Activated T-cell treated with anti-CD3 and anti-CD28 coated beads for 1 hour (primary cell): ENCODE results near the gene ANKH.
"Not testable (repeated sequence)": the region's sequence is repeated elsewhere in the genome, so short reads cannot be mapped to it uniquely, and the experiment has no call there.

Source experiments
- DNase-seq: peaks from one replicate; pipeline ENCODE4 v3.0.0-alpha.2; 2020; ENCODE audit warnings: low read depth

The ANKH gene

DNA sequence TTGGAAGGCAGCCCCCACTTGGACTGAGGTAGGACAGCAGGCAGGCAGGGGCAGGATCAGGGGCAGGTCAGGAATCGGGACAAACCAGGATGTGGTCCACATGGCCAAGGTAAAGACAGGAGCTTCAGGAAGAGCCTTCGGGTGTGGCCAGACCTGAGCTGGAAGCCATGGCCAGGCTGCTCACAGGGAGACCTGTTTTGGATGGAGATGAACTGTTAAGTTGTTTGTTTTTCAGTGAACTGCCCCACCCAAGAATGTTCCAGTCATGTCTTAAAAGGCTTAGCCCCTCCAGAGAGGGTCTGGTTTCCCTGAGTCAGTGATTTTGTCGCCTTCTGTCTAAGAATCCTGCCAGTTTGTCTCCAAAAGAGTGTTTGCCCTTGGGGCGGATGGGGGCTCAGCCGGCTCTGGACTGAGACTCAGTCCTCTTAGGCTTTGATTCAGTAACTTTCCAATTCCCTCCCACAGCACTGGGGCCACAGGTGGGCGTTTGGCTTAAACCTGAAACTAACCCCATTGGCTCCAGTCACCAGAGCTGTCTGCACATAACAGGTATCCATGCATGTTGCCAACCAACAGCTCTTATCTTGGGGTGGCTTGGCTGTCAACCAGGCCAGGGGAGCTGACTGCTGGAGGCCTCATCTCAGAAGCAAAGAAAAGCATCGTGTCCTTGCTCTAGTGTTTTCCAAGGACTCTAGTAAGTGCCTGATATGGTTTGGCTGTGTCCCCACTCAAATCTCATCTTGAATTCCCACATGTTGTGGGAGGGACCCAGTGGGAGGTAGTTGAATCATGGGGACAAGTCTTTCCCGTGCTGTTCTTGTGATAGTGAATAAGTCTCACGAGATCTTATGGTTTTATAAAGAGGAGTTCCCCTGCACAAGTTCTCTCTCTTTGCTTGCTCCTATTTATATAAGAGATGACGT, 11.3 kb upstream of the ANKH start:
- DNase-seq: no peak

DNA sequence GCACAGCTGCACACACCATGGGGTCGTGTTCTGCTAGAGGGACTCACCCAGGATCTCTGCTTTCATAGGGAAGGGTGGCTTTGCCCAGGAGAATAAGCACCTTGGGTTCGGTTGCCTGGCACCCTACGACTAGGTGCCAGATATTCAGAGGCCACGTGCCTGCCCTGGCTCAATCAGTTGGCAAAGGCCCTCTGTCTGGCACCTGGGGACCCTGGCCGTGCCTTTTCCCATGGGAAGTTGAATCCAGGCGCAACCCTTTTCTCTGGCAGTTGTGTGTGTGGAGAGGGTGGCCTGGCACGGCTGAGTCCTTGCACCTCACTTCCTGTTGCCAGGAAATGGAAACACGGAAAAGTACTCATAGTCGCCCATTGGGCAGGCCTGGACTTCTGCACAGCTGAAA, 10.2 kb upstream of the ANKH start:
- DNase-seq: no peak

DNA sequence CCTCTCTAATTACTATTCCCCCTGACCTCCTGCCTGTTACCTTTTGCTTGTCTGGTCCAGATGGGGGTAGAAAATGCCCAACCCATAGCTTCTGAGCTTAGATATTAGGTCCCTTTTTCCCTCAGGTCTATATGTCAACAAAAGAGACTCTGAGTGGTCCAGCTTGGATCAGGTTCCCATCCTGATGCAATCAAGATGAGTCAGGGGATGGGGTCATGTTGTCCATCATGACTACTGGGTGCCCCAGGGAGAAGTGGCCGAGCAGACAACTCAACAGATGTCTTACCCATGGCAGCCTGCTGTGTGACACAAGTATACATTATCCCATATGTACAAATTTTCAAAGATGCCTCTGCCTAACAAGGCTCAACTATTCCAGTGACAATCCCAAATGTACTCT, 9.1 kb upstream of the ANKH start:
- DNase-seq: no peak

DNA sequence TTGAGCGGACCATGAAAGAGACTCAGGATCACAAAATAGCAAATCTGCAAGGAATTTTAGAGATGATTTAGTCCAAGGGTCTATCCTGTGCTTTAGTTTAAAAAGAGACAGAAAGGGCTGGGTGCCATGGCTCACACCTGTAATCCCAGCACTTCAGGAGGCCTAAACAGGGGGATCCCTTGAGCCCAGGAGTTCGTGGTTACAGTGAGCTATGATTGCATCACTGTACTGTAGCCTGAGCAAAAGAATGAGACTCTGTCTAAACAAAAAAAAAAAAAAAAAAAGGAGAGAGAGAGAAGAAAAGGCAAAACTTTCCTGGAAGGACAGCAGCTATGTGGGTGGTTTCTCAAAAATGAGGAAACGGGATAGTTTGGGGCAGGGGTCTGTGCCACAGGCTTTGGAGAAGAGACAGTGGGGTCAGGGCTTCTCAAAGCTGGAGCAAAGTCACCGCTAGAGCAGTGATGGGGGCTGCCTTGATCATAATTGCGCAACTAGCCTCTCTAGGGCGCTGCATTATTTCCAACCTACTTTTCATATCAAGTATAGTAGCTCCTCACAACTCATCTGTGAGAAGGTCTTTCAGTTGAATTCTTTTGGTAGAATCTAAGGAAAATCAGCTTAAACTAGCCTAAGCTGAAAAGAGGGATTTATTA, 8.5 kb upstream of the ANKH start:
- no peak for DNase-seq

DNA sequence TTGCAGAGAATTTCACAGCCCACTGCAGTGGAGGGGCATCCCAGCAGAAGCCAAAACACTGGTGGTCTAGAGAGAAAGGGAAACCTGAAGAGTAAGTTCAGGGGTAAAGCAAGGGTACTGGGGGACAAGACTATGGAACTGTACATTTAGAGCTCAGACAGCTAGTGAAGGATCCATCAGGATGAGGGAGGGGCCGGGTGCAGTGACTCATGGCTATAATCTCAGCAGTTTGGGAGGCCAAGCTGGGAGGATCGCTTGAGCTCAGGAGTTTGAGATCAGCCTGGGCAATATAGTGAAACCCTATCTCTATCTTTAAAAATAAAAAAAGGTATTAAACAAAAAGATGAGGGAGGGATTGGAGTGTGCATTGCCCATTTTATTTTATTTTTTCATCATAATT, 7.8 kb upstream of the ANKH start:
- DNase-seq: no peak

DNA sequence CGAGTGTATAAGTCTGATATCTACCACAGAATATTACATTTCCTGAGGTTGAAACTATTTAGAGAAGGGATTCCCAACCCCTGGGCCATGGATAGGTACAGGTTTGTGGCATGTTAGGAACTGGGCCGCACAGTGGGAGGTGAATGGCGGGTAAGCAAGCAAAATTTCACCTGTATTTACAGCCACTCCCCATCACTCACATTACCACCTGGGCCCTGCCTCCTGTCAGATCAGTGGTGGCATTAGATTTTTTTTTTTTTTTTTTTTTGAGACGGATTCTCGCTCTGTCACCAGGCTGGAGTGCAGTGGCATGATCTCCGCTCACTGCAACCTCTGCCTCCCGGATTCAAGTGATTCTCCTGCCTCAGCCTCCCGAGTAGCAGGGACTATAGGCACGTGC, 6.6 kb upstream of the ANKH start:
- not testable (repeated sequence) for DNase-seq

DNA sequence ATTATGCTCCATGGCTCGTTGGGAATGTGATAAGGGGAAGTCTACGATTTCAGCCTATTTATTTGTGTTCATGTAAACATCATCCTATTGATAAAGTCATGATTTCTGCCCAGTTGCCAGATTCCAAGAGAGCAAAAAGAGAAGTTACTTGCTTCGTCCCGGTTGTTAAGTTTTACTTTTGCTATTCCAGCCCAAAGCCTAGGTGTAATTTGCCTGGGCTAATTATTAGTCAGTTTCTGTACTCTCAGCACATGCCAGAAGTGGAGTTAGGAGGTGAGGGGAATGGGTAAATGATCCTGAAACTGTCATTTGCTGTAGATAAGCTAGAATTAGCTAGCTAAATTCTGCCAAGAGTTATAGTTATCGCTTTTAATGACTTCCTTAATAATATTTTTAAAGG, 4.5 kb upstream of the ANKH start:
- no peak for DNase-seq

DNA sequence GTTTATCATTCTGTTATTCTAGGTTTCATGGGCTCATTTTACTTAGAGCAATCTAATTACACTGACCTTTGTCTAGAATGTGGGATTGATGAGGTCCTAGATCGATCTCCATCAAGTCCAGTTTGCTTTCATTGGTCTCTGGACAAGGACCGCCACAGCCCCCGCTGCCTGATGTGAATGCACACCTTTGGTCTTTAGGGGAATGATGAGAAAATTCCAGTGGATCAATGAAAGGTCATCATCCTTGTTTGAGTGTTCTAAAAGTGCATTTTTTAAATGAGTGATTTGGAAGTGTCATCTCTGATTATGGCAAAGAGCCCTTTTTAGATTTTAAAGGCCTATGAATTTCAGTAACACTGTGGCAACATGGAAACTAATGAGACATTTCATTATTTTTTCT, 2.2 kb upstream of the ANKH start:
- DNase-seq: no peak

DNA sequence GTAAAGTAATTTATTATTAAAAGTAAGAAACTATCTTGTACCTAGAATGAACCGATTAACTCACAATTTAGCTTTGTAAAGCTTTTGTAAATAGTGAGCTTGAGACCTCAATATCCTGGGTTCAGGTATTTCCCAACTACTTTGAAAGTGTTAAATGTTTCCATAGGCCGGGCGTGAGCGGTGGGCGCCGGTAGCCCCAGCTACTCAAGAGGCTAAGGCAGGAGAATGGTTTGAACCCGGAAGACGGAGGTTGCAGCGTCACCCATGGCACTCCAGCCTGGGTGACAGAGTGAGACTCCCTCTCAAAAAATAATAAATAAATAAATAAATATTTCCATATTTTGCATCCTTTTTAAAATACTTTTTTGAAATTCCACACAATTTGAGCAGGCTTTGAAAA, 1.5 kb upstream of the ANKH start:
- DNase-seq: no peak

DNA sequence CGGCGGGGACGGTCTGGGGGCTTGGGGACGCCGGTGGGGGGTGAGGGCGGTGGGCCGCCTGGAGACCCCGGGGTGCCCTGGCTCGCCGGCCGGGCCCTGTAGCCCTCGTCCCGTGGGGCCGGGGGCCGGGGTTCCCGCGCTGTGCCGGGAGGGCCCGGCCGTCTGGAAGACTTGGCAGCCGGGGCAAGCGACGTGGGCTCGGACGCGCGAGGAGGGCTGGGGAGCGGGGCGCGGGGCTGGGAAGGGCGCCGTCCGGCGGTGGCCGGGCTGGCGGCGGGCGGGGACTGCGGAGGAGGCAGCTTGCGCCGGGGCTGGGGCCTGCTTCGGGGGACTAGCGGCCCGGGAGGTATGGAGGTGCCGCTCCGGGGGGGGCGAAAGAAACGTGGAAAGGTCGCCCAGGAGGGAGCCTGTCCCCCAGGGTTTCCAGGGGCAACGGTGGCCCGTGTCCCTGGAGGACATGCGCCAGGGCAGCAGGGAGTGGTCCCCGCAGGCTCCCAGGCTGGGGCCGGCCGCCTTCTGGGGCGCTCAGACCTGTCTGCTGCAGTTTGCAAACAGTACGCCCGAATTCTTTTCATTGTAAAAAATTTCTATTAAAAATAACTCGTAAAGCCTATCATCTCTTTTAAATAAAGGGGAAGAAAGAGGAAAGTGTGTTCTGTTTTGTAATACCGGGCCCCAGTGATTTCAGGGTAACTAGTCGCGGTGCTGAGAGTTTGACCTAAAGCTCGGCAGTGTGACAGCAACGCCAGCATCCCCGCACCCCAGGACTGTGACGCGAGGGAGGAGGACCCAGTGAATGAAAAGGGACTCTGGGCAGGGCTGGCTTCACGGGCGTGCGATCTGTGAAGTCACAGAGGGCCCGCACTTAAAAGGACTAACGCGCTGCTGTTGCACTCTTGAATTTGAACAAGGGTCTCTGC, 752 bp upstream of the ANKH start:
- DNase-seq: peak; percentile 45

DNA sequence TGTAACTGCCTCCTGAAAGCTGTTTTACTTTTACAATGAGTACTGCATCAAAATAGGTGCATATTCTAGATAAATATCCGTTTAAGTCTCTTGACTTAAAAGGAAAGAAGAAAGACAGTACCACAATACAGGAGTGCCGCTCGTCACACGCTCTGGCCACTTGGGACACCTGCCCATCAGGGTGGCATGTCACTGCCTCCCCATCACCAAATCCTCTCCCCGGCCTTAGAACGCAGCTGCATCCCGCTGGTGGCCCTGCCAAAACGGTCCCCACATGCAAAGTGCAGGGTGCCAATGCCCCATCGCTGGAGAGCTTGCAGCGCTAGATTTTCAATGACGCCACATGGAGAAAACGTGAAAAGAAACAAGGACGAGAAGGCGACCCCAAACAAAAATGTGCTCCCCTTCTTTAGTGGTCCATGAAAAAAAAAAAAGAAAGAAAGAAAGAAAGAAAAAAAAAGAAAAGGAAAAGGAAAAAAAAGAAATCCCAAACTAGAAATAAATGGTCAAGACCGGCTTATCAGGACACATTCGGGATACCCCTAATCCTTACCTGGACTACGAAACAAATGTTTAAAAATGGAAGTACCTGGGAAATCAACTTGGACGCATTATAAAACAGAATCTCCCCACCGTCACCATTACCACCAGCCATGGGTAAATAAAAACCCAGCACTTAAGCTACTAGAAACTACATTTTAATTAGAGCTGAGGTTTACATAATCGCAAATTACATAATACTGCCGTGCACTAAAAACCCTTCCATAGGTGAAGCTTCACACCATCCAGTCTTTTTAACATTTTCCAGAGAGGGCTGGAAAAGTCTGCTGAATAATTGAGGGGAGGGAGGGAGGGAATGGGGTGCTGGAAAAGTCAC, 1.0 kb downstream of the ANKH start:
- peak; percentile 57 for DNase-seq

DNA sequence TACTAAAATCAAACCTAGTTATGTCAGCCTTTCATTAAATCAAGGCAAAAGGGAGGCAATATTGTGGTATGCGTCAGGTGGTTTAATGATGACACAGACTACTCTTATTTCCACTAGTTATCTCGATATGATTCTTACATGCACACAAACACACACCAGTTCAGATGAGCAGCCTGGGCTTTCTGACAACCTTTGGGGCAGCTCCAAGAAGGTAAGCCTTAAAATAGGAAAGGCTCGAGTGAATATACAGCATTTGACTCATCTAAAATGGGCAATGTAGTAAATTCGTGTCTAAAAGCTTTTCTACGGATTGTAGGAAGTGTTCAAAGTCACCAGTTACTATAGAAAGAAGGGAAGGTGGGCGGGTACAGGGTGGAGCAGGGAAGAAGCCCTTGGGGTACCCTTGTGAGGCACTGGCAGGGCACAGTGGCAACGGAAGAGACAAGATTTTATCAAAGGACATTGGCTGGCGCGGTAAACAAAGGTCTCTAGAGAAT, 1.9 kb downstream of the ANKH start:
- DNase-seq: no peak

DNA sequence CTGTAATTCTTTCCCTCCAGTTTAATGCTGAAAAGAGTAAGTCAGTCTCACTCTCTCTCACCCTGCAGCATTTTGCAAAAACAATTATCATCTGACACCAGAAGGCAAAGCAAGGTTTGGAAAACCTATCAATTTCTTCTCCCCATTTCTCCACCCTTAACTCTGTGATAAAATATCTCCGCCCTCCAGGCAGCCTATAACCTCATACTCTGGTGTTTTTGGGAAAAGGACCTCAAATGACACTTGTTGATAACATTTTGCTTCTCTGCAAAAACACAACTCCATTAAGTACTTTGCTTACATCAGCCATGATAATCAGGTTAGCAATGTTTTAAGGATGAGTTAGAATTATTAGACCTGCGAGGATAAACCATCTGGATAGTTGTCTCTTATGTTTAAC, 2.3 kb downstream of the ANKH start:
- no peak for DNase-seq

DNA sequence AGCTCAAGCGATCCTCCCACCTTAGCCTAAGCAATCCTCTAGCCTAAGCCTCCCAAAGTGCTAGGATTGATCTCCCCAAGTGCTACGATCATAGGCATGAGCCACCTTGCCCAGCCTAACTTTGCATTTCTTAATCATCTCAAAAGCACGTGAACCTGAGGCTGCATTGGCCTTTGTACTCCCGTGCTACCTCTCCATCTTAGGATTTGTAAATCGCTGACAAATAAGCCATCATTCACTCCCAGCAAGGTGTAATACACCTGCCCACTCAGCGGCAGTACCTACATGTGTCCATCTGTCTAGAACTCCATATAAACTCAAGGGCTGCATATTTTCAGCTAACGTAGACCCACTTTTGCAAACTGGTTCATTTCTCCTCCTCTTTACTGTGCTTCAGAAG, 2.8 kb downstream of the ANKH start:
- DNase-seq: no peak

DNA sequence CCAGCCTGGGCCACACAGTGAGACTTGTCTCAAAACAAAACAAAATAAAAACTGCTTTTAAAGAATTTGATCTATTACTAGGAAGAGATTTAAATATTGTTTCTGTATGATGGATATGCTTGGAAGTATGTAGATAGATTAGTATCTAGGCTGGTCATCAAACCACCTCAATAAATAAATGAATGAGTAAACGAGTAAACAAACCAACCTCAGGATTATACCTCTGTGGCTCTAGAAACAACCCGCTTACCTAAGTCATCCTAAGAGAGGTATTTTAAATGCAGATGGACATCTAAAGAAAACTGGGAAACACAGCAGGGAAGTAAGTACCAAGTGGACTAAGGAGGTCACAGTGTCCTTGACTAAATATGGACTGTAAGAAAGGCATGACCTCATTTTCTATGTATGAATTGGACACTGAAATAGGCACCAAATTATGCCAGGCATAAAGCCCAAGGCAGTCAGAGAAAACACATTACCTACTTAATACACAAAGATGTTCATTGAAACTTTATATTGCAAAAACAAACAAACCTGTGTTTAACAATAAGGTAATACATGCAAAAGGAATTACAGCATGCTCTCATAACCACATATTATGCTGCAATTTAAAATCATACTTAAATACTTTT, 7.3 kb downstream of the ANKH start:
- DNase-seq: no peak

DNA sequence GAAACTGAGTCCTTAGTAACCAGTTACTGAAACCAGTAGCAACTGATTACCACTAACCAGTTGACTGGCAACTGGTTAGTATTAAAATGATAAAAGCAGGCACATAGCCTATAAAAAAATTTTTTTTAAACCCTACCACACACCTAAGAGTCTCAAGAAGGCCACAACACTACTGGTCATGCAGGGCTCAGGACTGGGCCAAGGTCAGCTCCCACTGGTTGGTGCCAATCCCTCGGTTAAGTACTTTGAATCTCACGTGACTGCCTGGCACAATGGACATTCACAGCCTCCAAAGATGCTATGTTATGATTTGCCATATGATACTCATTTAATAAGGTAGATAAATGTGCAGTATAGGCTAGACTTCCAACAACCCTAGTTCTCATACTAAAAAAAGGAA, 8.5 kb downstream of the ANKH start:
- DNase-seq: no peak

DNA sequence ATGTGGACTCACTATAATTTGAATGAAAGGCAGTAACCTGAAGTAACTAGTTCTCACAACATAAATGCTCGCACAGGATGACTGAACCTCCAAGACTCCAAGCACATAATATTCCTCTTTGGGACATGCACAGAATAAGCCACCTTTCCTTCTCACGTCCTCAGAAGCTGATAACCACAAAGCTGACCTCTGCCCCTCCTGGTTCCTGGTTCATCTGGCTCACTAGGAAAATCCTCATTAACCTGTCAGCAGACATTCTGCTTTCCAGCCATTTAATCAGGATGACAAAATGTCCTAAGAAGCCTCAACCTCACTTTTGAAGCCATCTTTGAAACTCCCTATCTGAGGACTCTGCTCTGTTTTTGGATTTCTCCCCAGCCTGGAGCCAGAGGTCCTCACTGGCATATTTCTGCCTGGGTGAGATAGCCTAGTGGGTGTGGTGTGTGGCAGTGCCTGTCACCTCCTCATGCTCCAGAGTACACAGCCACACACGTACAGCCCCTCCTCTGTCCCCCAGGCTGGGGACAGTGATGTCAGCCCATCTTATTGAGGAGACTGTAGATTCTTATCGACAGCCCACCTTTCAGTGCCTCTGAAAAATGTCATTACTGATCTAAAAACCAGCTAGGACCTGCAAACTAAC, 10.3 kb downstream of the ANKH start:
- DNase-seq: no peak

DNA sequence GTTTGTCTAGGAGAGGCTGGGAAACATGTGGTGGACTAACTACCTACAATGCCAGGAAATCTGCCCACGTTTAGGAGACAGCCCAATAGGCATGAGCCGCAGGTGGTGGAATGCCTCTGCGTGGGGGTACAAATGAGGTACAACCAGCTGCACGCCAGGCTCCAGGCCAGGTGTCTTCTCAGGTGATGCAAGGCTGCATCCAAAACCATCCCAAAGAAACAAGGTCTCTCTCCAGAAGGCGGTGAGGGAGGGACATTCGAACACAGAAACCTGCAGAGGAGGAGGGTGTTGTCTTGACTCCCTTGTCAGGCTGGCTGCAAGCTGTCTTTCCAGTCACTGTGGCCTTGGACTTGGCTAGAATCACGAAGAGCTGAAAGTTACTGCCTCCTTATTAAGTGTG, 11.6 kb downstream of the ANKH start:
- no peak for DNase-seq

DNA sequence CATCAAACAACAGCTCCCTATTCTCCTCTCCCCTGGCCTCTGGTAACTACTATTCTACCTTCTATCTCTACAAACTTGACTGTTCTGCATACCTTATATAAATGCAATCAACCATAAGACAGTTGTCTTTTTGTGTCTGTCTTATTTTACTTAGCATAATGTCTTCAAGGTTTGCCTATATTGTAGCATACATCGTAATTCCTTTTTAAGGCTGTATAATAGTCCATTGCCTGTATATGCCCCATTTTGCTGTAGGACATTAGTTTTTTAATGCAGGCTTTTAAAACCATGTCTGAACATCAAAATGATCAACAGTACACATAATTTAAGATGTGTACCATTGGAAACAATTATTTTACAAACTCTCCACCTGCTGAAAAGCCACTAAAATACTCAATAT, 12.4 kb downstream of the ANKH start:
- DNase-seq: no peak

DNA sequence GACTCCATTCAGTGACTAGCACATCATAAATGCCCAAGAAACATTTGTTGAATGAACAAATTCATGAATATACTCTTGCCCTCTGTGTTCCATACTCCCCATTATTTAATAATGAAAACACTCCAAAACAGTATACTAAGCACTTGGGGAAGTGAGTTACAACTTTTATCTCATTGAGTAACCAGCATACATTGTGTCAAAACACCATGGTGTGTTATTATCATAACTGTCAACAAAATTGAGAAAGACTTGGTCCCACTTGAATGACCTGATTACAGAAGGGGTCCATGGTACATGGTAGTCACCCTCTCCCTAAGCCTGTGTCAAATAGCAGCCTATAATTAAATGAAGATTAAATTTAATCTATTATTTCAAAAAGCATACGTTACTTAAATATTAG, 16.2 kb downstream of the ANKH start:
- no peak for DNase-seq
